HEK293 (cell line): Measurements from ENCODE around the gene BRF1.

Source experiments
- CTCF ChIA-PET: fragments of 350-600 bp; formaldehyde crosslinking; extraction: SDS; loops from one replicate; lab custom pipeline; 2021; ENCODE audit warnings: antibody characterized with exemption; lab: Yijun Ruan, JAX
- POLR2A ChIA-PET: fragments of 300-600 bp; formaldehyde crosslinking; extraction: SDS; loops from one replicate; lab custom pipeline; 2020; ENCODE audit warnings: antibody characterized with exemption, inconsistent platforms; lab: Yijun Ruan, JAX
- H3K27ac ChIP-seq: fragments of 200-500 bp; sonication (Bioruptor generic); 2 replicates; pipeline ENCODE4 v1.5.1; 2014; ENCODE audit warnings: low read depth, low read length, control low read depth, inconsistent platforms; ENCODE audit errors: extremely low read depth
- H3K36me3 ChIP-seq, 2 experiments: fragments of 200-500 bp in 1 of 2; sonication (Bioruptor generic) in 1 of 2; 1 replicate in 1 of 2; 2 replicates in 1 of 2; pipeline ENCODE4 v1.5.1; 2014 to 2017; ENCODE audit warnings: inconsistent platforms in 2 of 2, low read length in 2 of 2; ENCODE audit not compliant: control insufficient read depth in 2 of 2, insufficient read depth in 1 of 2
- H3K4me1 ChIP-seq: fragments of 200-500 bp; sonication (Bioruptor generic); 2 replicates; pipeline ENCODE4 v1.5.1; 2014; ENCODE audit warnings: mild to moderate bottlenecking, low read length, inconsistent platforms; ENCODE audit not compliant: control insufficient read depth, insufficient read depth
- H3K4me3 ChIP-seq: 2 replicates; pipeline ENCODE4 v1.5.1; 2011; ENCODE audit warnings: low read depth, mild to moderate bottlenecking, control low read depth, low read length, moderate library complexity
- H3K9me3 ChIP-seq: fragments of 200-500 bp; sonication (Bioruptor generic); 2 replicates; pipeline ENCODE4 v1.5.1; 2014; ENCODE audit warnings: low read depth, low read length, inconsistent platforms; ENCODE audit not compliant: control insufficient read depth, insufficient read depth
- BCL11B ChIP-seq: fragments of 450-650 bp; formaldehyde crosslinking; IDR thresholded peaks from 2 replicates; pipeline ENCODE4 v1.5.1; 2016; ENCODE audit warnings: low read depth, missing biosample characterization, missing genetic modification characterization
- GLIS1 ChIP-seq: fragments of 450-650 bp; formaldehyde crosslinking; IDR thresholded peaks from 2 replicates; pipeline ENCODE4 v1.5.1; 2016; ENCODE audit warnings: missing biosample characterization, missing genetic modification characterization
- KLF1 ChIP-seq: fragments of 450-650 bp; formaldehyde crosslinking; IDR thresholded peaks from 2 replicates; pipeline ENCODE4 v1.5.1; 2016; ENCODE audit warnings: missing biosample characterization, missing genetic modification characterization
- PATZ1 ChIP-seq: fragments of 450-650 bp; formaldehyde crosslinking; IDR thresholded peaks from 2 replicates; pipeline ENCODE4 v1.5.1; 2016; ENCODE audit warnings: missing biosample characterization, missing genetic modification characterization
- ZBTB10 ChIP-seq: fragments of 450-650 bp; formaldehyde crosslinking; IDR thresholded peaks from 2 replicates; pipeline ENCODE4 v1.5.1; 2016; ENCODE audit warnings: missing biosample characterization, missing genetic modification characterization
- ZBTB44 ChIP-seq: fragments of 450-650 bp; IDR thresholded peaks from 2 replicates; pipeline ENCODE4 v1.5.1; 2018; ENCODE audit warnings: missing biosample characterization, mild to moderate bottlenecking, missing genetic modification characterization
- ZBTB7A ChIP-seq: fragments of 450-650 bp; formaldehyde crosslinking; IDR thresholded peaks from 2 replicates; pipeline ENCODE4 v1.5.1; 2016; ENCODE audit warnings: low read depth, missing biosample characterization, missing genetic modification characterization
- ZFHX2 ChIP-seq: fragments of 450-650 bp; formaldehyde crosslinking; conservative IDR thresholded peaks from 2 replicates; pipeline ENCODE4 v1.5.1; 2016; ENCODE audit warnings: missing biosample characterization, missing genetic modification characterization
- ZFP37 ChIP-seq: fragments of 450-650 bp; formaldehyde crosslinking; IDR thresholded peaks from 2 replicates; pipeline ENCODE4 v1.5.1; 2016; ENCODE audit warnings: missing biosample characterization, missing genetic modification characterization
- ZNF133 ChIP-seq: fragments of 450-650 bp; formaldehyde crosslinking; IDR thresholded peaks from 2 replicates; pipeline ENCODE4 v1.5.1; 2016; ENCODE audit warnings: missing biosample characterization, missing genetic modification characterization
- ZNF2 ChIP-seq: fragments of 450-650 bp; formaldehyde crosslinking; IDR thresholded peaks from 2 replicates; pipeline ENCODE4 v1.5.1; 2016; ENCODE audit warnings: missing biosample characterization, missing genetic modification characterization
- ZNF202 ChIP-seq: fragments of 450-650 bp; formaldehyde crosslinking; IDR thresholded peaks from 2 replicates; pipeline ENCODE4 v1.5.1; 2016; ENCODE audit warnings: missing biosample characterization, missing genetic modification characterization, borderline replicate concordance
- ZNF423 ChIP-seq: fragments of 450-650 bp; formaldehyde crosslinking; IDR thresholded peaks from 2 replicates; pipeline ENCODE4 v1.5.1; 2016; ENCODE audit warnings: missing biosample characterization, missing genetic modification characterization
- ZNF513 ChIP-seq: fragments of 450-650 bp; IDR thresholded peaks from 2 replicates; pipeline ENCODE4 v1.5.1; 2018; ENCODE audit warnings: missing biosample characterization, missing genetic modification characterization
- ZNF514 ChIP-seq: fragments of 450-650 bp; formaldehyde crosslinking; IDR thresholded peaks from 2 replicates; pipeline ENCODE4 v1.5.1; 2016; ENCODE audit warnings: missing biosample characterization, missing genetic modification characterization
- ZNF529 ChIP-seq: fragments of 450-650 bp; formaldehyde crosslinking; IDR thresholded peaks from 2 replicates; pipeline ENCODE4 v1.5.1; 2017; ENCODE audit warnings: missing genetic modification characterization, missing biosample characterization; ENCODE audit not compliant: insufficient replicate concordance
- ZNF623 ChIP-seq: fragments of 450-650 bp; formaldehyde crosslinking; IDR thresholded peaks from 2 replicates; pipeline ENCODE4 v1.5.1; 2016; ENCODE audit warnings: missing biosample characterization, missing genetic modification characterization
- ZNF654 ChIP-seq: fragments of 450-650 bp; formaldehyde crosslinking; IDR thresholded peaks from 2 replicates; pipeline ENCODE4 v1.5.1; 2016; ENCODE audit warnings: low read depth, missing biosample characterization, missing genetic modification characterization
- ZNF692 ChIP-seq: fragments of 450-650 bp; formaldehyde crosslinking; IDR thresholded peaks from 2 replicates; pipeline ENCODE4 v1.5.1; 2016; ENCODE audit warnings: missing biosample characterization, missing genetic modification characterization
- ZNF707 ChIP-seq: fragments of 450-650 bp; formaldehyde crosslinking; IDR thresholded peaks from 2 replicates; pipeline ENCODE4 v1.5.1; 2016; ENCODE audit warnings: missing biosample characterization, missing genetic modification characterization
- ZSCAN4 ChIP-seq: fragments of 450-650 bp; formaldehyde crosslinking; IDR thresholded peaks from 2 replicates; pipeline ENCODE4 v1.5.1; 2017; ENCODE audit warnings: missing biosample characterization, missing genetic modification characterization

Gene BRF1

GRCh38 chr14:105185973-105186372, 114.8 kb downstream of the BRF1 start:
- TF ChIP-seq ZNF623 (tag by site-specific recombination): no peak
- peak; percentile 76 for TF ChIP-seq ZFHX2
- TF ChIP-seq KLF1 (tag by site-specific recombination): peak; percentile 46; the same call in 1 of the 2 replicates
- TF ChIP-seq PATZ1 (tag by site-specific recombination): peak; percentile 78
- no peak for TF ChIP-seq ZNF133 (tag by site-specific recombination)
- TF ChIP-seq BCL11B (tag by site-specific recombination): 0 out of 2 replicates have a peak, but pooled peaks have one; percentile 30
- peak; percentile 76 for TF ChIP-seq GLIS1 (tag by site-specific recombination)
- peak; percentile 91 for TF ChIP-seq ZSCAN4 (tag by site-specific recombination)
- TF ChIP-seq ZBTB7A (tag by site-specific recombination): peak; percentile 53; the same call in 1 of the 2 replicates
- no peak for TF ChIP-seq ZNF654 (tag by site-specific recombination)
- TF ChIP-seq ZBTB10 (tag by site-specific recombination): peak; percentile 71; the same call in 1 of the 2 replicates
- H3K27ac ChIP-seq: no peak overlapping the region
- no peak overlapping the region for H3K4me3 ChIP-seq
- ChIA-PET POLR2A (no interaction called here), CTCF (interaction anchor here (0.8 kb wide), 1 partner anchor 96 kb away, joined by 3 read pairs; no protein-coding TSS in a partner anchor)
- H3K4me1 ChIP-seq: no peaks in the 10 kb centered on the region
- H3K36me3 ChIP-seq: no peaks in the 10 kb centered on the region
- H3K9me3 ChIP-seq: no peaks in the 10 kb centered on the region

GRCh38 chr14:105185001-105185400, 115.8 kb downstream of the BRF1 start:
- TF ChIP-seq ZNF2 (no peak), ZNF529 (tag by site-specific recombination) (no peak), ZBTB44 (no peak), ZNF133 (tag by site-specific recombination) (no peak), ZNF692 (tag by site-specific recombination) (no peak), ZNF423 (tag by site-specific recombination) (no peak), ZFP37 (tag by site-specific recombination) (no peak), ZNF513 (no peak), ZNF202 (tag by site-specific recombination) (no peak), ZNF707 (tag by site-specific recombination) (no peak), ZNF514 (tag by site-specific recombination) (no peak)
- Histone ChIP-seq H3K36me3 (no peaks in the 10 kb centered on the region), H3K27ac (no peak overlapping the region), H3K9me3 (no peaks in the 10 kb centered on the region), H3K4me3 (no peak overlapping the region), H3K4me1 (no peaks in the 10 kb centered on the region)
- CTCF ChIA-PET: no interaction called here
- POLR2A ChIA-PET: no interaction called here
